PFSK-1 (cell line): ENCODE measurements around the gene PTPRM.

Experiments
- FOXP2 ChIP-seq: optimal IDR thresholded peaks from 2 replicates; pipeline ENCODE3; 2011; ENCODE audit warnings: borderline replicate concordance, control low read depth, inconsistent platforms; ENCODE audit not compliant: insufficient read depth; ENCODE audit errors: extremely low read length, extremely low read depth
- POLR2AphosphoS5 ChIP-seq: IDR thresholded peaks from 2 replicates; pipeline ENCODE4 v1.6.1; 2012; ENCODE audit warnings: low read depth, mild to moderate bottlenecking, control low read depth, low read length, moderate library complexity
- SIN3A ChIP-seq: IDR thresholded peaks from 2 replicates; pipeline ENCODE4 v1.6.1; 2012; ENCODE audit warnings: mild to moderate bottlenecking, low read length, moderate library complexity, borderline replicate concordance; ENCODE audit not compliant: insufficient read depth
- TAF1 ChIP-seq: IDR thresholded peaks from 2 replicates; pipeline ENCODE4 v1.6.1; 2012; ENCODE audit warnings: low read length, control low read depth, borderline replicate concordance; ENCODE audit not compliant: insufficient read depth
- TF ChIP-seq, protein P1 (sequence below), 2 experiments: IDR thresholded peaks; 2 replicates each; pipeline versions ENCODE4 v1.6.1 to v1.8.0; 2011 to 2012; ENCODE audit warnings: low read depth in 2 of 2, low read length in 2 of 2, control low read depth in 1 of 2, inconsistent platforms in 1 of 2, mild to moderate bottlenecking in 1 of 2, moderate library complexity in 1 of 2; ENCODE audit not compliant: insufficient read depth in 1 of 2

PTPRM gene

DNA sequence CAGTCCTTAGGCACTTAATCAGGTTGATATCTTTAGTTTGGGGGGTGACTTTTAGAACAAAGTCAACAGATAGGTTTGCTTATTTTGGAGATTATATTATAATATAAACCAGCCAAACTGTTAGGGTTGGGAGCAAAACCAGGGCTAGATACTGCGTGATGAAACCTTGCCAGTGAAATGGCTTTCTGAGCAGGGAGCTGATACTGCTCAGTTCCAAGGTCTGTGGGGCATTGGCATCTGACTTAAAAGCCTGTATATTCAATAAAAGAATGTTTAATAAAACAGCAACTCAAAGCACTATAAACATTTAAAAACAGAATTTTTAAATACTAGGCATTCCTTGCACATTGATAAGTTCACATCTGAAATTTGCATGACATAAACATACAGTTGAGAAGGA is 19.3 kb downstream of the PTPRM start:
- TF ChIP-seq TAF1, result no peak
- TF ChIP-seq SIN3A, result no peak
- TF ChIP-seq POLR2AphosphoS5, result no peak
- no peak for TF ChIP-seq FOXP2
- TF ChIP-seq, protein P1, sequence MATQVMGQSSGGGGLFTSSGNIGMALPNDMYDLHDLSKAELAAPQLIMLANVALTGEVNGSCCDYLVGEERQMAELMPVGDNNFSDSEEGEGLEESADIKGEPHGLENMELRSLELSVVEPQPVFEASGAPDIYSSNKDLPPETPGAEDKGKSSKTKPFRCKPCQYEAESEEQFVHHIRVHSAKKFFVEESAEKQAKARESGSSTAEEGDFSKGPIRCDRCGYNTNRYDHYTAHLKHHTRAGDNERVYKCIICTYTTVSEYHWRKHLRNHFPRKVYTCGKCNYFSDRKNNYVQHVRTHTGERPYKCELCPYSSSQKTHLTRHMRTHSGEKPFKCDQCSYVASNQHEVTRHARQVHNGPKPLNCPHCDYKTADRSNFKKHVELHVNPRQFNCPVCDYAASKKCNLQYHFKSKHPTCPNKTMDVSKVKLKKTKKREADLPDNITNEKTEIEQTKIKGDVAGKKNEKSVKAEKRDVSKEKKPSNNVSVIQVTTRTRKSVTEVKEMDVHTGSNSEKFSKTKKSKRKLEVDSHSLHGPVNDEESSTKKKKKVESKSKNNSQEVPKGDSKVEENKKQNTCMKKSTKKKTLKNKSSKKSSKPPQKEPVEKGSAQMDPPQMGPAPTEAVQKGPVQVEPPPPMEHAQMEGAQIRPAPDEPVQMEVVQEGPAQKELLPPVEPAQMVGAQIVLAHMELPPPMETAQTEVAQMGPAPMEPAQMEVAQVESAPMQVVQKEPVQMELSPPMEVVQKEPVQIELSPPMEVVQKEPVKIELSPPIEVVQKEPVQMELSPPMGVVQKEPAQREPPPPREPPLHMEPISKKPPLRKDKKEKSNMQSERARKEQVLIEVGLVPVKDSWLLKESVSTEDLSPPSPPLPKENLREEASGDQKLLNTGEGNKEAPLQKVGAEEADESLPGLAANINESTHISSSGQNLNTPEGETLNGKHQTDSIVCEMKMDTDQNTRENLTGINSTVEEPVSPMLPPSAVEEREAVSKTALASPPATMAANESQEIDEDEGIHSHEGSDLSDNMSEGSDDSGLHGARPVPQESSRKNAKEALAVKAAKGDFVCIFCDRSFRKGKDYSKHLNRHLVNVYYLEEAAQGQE (IDR thresholded peaks at IDR 0.05; ENCODE audit: insufficient read depth in 1 of 2, low read depth in 2 of 2, low read length in 2 of 2), result no peak

DNA sequence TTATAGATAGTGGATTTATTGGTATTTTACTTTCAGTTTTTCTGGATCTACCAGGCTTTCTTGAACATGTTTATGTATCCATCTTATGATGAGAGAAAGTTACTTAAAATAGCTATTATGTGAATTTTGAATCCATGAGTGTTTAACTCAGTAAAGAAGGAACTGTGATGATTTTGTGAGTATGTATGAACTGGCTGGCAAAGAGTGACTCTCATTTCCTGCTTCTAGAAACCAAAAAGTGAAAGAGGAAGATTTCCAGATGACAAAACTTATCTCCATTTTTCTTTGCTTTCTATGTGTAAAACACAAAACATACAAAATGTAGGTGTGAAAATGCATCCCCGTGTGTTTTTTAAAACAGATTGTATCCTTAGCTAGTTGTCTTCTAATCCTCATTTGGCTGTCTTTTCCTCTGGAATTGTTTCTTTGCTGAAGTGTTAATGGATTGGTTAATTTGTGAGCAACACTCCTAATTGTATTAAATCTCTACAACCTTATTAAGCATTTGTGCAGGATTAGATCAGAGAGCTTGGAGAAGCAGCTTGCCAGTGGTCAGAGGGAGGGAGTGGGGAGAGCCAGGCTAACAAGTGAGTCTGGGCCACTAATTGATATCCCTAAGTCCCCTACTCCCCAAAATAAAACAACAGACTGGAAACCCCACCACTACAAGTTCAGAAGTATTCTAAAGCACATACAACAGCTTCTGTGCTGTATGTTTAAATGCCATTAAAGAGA is 23.9 kb downstream of the PTPRM start:
- TF ChIP-seq POLR2AphosphoS5, result no peak
- no peak for TF ChIP-seq TAF1
- no peak for TF ChIP-seq SIN3A
- TF ChIP-seq FOXP2, result no peak
- TF ChIP-seq, protein P1 (IDR thresholded peaks at IDR 0.05; ENCODE audit: insufficient read depth in 1 of 2, low read depth in 2 of 2, low read length in 2 of 2), result no peak

DNA sequence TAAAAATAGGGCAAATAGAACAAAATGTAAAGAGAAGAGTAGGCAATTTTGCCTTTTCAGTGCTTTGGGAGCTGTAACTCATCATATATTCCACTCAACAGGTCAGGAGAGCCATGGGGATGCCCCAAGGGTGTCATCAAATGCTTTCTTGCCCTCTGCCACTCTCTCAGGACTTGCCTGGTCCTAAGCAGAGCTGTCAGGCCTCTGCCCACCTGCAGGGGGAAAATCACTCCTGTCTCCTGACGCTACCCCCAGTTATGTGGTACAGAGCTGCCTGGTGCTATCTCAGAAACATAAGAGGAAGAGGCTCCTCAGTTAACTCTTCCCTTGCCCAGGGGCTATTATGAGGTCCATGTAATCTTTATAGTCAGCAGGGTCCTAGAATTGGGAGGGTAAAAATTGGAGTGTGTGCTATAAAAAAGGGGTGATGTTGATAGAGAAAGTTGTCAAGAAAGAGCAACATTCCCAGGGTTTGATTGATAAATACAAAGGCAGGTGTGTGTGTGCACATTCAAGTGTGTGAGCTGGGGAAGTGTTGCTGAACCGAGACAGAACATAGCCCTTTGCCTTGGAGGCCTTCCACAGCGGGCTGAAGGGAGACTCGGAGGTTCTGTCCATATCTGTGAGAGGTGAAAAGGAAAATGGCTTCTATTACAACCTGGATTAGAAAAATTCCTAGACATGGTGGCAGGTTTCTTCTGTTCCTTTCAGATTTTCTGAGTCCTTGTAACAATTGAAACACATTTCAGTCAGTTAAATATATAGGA is 25.4 kb downstream of the PTPRM start:
- TF ChIP-seq, protein P1 (IDR thresholded peaks at IDR 0.05; ENCODE audit: insufficient read depth in 1 of 2, low read depth in 2 of 2, low read length in 2 of 2), result no peak
- TF ChIP-seq POLR2AphosphoS5 (no peak), SIN3A (no peak), FOXP2 (no peak), TAF1 (no peak)

DNA sequence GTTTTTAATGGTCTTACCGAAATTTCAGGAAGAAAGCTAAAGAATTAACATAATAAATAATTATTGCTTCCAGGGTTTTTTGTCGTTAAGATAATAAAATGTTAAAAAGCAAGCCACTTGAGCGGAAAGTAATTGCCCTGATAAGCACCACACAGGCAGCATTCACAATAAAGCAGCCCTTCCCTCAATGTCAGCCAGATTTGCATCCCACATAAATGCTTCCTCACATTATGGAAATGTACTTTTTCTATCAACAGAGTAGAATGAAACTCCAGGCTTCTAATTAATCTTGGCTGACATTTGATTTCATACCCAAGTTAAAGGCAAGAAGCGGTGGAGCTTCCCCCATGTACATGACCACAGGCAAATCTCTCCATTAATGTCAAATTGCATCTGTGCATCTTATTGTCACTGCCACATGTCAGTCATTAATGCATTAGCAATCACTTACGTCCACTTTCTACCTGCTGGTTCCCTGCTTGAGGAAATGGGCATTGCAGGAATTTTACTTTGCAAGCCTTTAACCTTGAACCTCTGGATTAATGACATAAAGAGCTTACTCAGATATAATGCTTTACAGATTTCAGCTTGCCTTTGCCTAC is 26.2 kb downstream of the PTPRM start:
- TF ChIP-seq FOXP2, result no peak
- no peak for TF ChIP-seq TAF1
- TF ChIP-seq SIN3A, result no peak
- TF ChIP-seq POLR2AphosphoS5, result no peak
- TF ChIP-seq, protein P1 (IDR thresholded peaks at IDR 0.05; ENCODE audit: insufficient read depth in 1 of 2, low read depth in 2 of 2, low read length in 2 of 2), result no peak
